SU-DHL-6 (cell line): Measurements from ENCODE around the gene CLIC5.

ENCODE experiments used
- EZH2phosphoT487 ChIP-seq: fragments of 200-600 bp; sonication (generic), shearing (Covaris generic); conservative IDR thresholded peaks from 2 replicates; pipeline ENCODE4 v1.6.1; 2018; ENCODE audit warnings: mild to moderate bottlenecking, antibody characterized with exemption, low read length, moderate library complexity, mixed read lengths
- TF ChIP-seq, protein P1 (sequence below): fragments of 200-600 bp; sonication (generic); IDR thresholded peaks from one replicate; pipeline ENCODE4 v1.5.1; 2017; ENCODE audit warnings: antibody characterized with exemption, mild to moderate bottlenecking, low read length, moderate library complexity; ENCODE audit not compliant: insufficient read depth, poor library complexity, severe bottlenecking

DNA sequence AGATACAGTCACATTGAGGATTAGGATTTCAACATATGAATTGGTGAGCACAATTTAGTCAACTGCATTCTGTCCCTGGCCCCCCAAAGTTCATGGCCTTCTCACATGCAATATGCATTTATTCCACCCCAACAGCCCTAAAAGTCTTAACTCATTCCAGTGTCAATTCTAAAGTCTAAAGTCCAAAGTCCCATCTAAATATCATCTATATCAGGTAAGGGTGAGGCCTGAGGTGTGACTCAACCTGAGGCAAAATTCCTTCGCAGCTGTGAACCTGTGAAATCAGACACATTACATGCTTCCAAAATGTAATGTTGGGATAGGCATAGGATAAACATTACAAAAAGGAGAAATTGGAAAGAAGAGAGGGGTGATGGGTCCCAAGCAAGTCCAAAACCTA is 27.8 kb downstream of the CLIC5 start:
- TF ChIP-seq, protein P1, sequence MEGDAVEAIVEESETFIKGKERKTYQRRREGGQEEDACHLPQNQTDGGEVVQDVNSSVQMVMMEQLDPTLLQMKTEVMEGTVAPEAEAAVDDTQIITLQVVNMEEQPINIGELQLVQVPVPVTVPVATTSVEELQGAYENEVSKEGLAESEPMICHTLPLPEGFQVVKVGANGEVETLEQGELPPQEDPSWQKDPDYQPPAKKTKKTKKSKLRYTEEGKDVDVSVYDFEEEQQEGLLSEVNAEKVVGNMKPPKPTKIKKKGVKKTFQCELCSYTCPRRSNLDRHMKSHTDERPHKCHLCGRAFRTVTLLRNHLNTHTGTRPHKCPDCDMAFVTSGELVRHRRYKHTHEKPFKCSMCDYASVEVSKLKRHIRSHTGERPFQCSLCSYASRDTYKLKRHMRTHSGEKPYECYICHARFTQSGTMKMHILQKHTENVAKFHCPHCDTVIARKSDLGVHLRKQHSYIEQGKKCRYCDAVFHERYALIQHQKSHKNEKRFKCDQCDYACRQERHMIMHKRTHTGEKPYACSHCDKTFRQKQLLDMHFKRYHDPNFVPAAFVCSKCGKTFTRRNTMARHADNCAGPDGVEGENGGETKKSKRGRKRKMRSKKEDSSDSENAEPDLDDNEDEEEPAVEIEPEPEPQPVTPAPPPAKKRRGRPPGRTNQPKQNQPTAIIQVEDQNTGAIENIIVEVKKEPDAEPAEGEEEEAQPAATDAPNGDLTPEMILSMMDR, result no peak
- TF ChIP-seq EZH2phosphoT487, result no peak
